A549 (cell line): ENCODE measurements around the gene TEDC1. TPM values are rescaled to one million over a fixed set of nuclear protein-coding genes. Genes with fewer than 3 reads are reported as not detected.

ENCODE experiments used
- ATAC-seq, 2 experiments: fragments of 200-7000 bp in 1 of 2; fragments of >200 bp in 1 of 2; cut with Nextera tagmentation in 1 of 2; cut with Tn5 transposase in 1 of 2; 3 replicates each; pipeline versions ENCODE4 v1.8.0 to v1.9.1; 2018 to 2020; ENCODE audit warnings: mild to moderate bottlenecking in 1 of 2, moderate library complexity in 1 of 2
- CTCF ChIA-PET: fragments of 300-600 bp; sonication (Branson Sonifier 250); formaldehyde crosslinking; extraction: SDS; loops from one replicate; lab custom pipeline; 2021; ENCODE audit warnings: antibody characterized with exemption, inconsistent platforms; lab: Yijun Ruan, JAX
- POLR2A ChIA-PET: fragments of 350-600 bp; formaldehyde crosslinking; extraction: SDS; loops from one replicate; lab custom pipeline; 2021; ENCODE audit warnings: antibody characterized with exemption, inconsistent platforms; lab: Yijun Ruan, JAX
- DNase-seq, 2 experiments: peaks; one replicate each; pipeline versions ENCODE4 v3.0.0 to v3.0.0-alpha.2; 2011 to 2016; ENCODE audit warnings: low read depth in 1 of 2, low spot score in 1 of 2
- FAIRE-seq: peaks from 2 replicates; lab custom pipeline; 2011; peaks lifted over from hg19 to GRCh38; lab: Jason Lieb, UNC
- H3K27ac ChIP-seq, 2 experiments: fragments of >200 bp; sonication (Bioruptor Twin); formaldehyde crosslinking; 3 replicates each; pipeline ENCODE4 v1.5.1; 2016 to 2017
- H3K4me1 ChIP-seq: fragments of >200 bp; sonication (Bioruptor Twin); formaldehyde crosslinking; 3 replicates; pipeline ENCODE4 v1.6.1; 2016
- H3K4me2 ChIP-seq: fragments of >200 bp; sonication (Bioruptor Twin); formaldehyde crosslinking; 3 replicates; pipeline ENCODE4 v1.6.1; 2016
- H3K4me3 ChIP-seq: fragments of >200 bp; sonication (Bioruptor Twin); formaldehyde crosslinking; 3 replicates; pipeline ENCODE4 v1.5.1; 2016
- H3K9me3 ChIP-seq: fragments of >200 bp; sonication (Bioruptor Twin); formaldehyde crosslinking; 3 replicates; pipeline ENCODE4 v1.6.1; 2016
- EHMT2 ChIP-seq: fragments of 200-600 bp; sonication (generic); IDR thresholded peaks from 2 replicates; pipeline ENCODE4 v1.6.1; 2016; ENCODE audit warnings: antibody characterized with exemption, low read depth, mild to moderate bottlenecking, moderate library complexity
- ESRRA ChIP-seq: fragments of 150-350 bp; IDR thresholded peaks from 2 replicates; pipeline ENCODE4 v1.6.1; 2014; ENCODE audit warnings: mild to moderate bottlenecking, low read length, borderline replicate concordance
- FOSB ChIP-seq: fragments of 250-450 bp; sonication (Bioruptor Pico); IDR thresholded peaks from 2 replicates; pipeline ENCODE4 v1.5.0; 2020; ENCODE audit warnings: mild to moderate bottlenecking, moderate library complexity
- GATA3 ChIP-seq: IDR thresholded peaks from 2 replicates; pipeline ENCODE4 v1.6.1; 2012; ENCODE audit warnings: borderline replicate concordance
- HOXB5 ChIP-seq: fragments of 250-450 bp; sonication (Bioruptor Pico); IDR thresholded peaks from 2 replicates; pipeline ENCODE4 v1.5.0; 2020; ENCODE audit warnings: mild to moderate bottlenecking, moderate library complexity
- JUN ChIP-seq, 2 experiments: fragments of >200 bp; sonication (Bioruptor Twin); formaldehyde crosslinking; IDR thresholded peaks; 2 replicates in 1 of 2; 3 replicates in 1 of 2; pipeline ENCODE4 v1.6.1; 2016 to 2017
- KDM5A ChIP-seq: fragments of 200-600 bp; sonication (generic); IDR thresholded peaks from 2 replicates; pipeline ENCODE4 v1.6.1; 2016; ENCODE audit warnings: antibody characterized with exemption, mild to moderate bottlenecking
- MYC ChIP-seq: IDR thresholded peaks from 2 replicates; pipeline ENCODE4 v1.6.1; 2012; ENCODE audit warnings: mild to moderate bottlenecking, inconsistent platforms, low read length, improper control_type of control experiment, borderline replicate concordance
- NR3C1 ChIP-seq: fragments of >200 bp; sonication (Bioruptor Twin); formaldehyde crosslinking; IDR thresholded peaks from 3 replicates; pipeline ENCODE4 v1.6.1; 2017
- PHF8 ChIP-seq: fragments of 200-600 bp; sonication (generic); IDR thresholded peaks from 2 replicates; pipeline ENCODE4 v1.6.1; 2016; ENCODE audit warnings: low read depth, mild to moderate bottlenecking, antibody characterized with exemption, moderate library complexity, borderline replicate concordance
- POLR2A ChIP-seq: IDR thresholded peaks from 2 replicates; pipeline ENCODE4 v1.6.1; 2012; ENCODE audit warnings: mild to moderate bottlenecking, low read length
- RCOR1 ChIP-seq: fragments of 150-350 bp; IDR thresholded peaks from 2 replicates; pipeline ENCODE4 v1.6.1; 2014; ENCODE audit warnings: antibody characterized with exemption, low read length, low read depth
- WGBS: methylation state at CpG from one replicate; pipeline ENCODE4 v1.1.6; 2017; ENCODE audit errors: missing lambda C conversion rate; 5-methylcytosine and 5-hydroxymethylcytosine counted together
- polyA plus RNA-seq, 4 experiments: library from polyadenylated mRNA; depleted of rRNA in 3 of 4; stranded (reverse); fragments of >200 nt; fragmentation: RNase III in 1 of 4; extraction: RNeasy Plus Mini Kit Qiagen cat#74134 plus additional on column Dnase treatment in 1 of 4; gene quantifications; 2 replicates in 3 of 4; 3 replicates in 1 of 4; pipeline ENCODE4 v1.2.3, GENCODE V29; 2011 to 2017
- TF ChIP-seq, protein P1 (sequence below): fragments of >200 bp; sonication (Bioruptor Twin); formaldehyde crosslinking; IDR thresholded peaks from 3 replicates; pipeline ENCODE4 v1.5.1; 2016
- TF ChIP-seq, protein P2 (sequence below): fragments of >200 bp; sonication (Bioruptor Twin); formaldehyde crosslinking; IDR thresholded peaks from 3 replicates; pipeline ENCODE4 v1.6.1; 2016
- TF ChIP-seq, protein P3 (sequence below): fragments of 250-450 bp; sonication (Bioruptor Pico); IDR thresholded peaks from 2 replicates; pipeline ENCODE4 v1.5.0; 2020; ENCODE audit warnings: low read depth, mild to moderate bottlenecking, moderate library complexity
- TF ChIP-seq, protein P4 (sequence below): fragments of 250-450 bp; sonication (Bioruptor Pico); IDR thresholded peaks from 2 replicates; pipeline ENCODE4 v1.5.0; 2021; ENCODE audit warnings: mild to moderate bottlenecking, moderate library complexity, borderline replicate concordance
- TF ChIP-seq, protein P5 (sequence below): IDR thresholded peaks from 2 replicates; pipeline ENCODE4 v1.6.1; 2012

The TEDC1 gene
- polyA plus RNA-seq, 2 of the 4 experiments (the other 2 are of a cell fraction): 12.7 to 39.6 TPM

DNA sequence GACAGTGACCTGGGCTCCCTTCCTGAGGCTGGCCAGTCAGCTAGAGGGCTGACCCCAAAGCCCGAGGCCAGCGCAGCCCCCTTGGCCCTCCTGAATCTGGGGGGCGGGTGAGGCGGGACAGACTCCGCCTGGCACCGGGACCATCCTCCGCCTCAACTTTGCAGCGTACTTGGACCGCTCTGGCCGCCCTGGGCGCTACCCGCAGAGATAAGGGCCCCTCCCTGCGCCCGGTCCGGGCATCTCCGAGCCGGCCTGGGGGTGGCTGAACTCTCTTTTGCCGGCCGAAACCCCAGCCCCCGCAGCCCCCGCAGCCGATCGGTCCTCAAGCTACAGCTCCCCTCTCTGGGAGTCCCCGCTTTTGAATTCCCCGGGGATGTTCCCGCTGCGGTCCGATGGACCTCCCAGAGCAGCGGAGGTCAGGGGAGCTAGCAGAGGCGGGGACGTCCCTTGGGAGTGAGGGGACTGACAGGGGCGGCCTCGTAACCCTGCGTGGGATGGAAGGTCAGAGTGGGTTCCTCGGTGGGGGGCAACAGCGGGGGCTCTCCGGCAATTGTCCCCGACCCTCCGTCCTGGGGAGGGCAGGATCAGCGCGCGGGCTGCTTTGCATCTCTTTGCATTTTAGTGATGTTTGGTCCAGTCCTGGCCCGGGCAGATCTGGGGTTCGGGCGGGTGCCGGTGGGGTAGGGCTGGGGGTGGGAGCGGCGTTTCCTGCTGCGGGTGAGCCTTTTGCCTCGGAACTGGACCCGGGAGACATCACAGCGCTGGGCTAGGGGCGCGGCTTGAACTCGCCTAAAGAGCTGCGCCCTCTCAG is 4.7 kb upstream of the TEDC1 start, which contains the start of gene CRIP1:
CRIP1 (plus strand) TSS at position 724 of the 811 bp plus-strand sequence. CDS start 374 bp downstream, outside the sequence.
- no peak for DNase-seq
- WGBS: 57% methylated on average over 35 of the region's 56 CpGs
- H3K4me1 ChIP-seq: peaks cover 68% of the 10 kb centered on the region
- peak within 1 kb of the TSS; percentile 59 for H3K4me3 ChIP-seq
- H3K4me2 ChIP-seq: peak within 1 kb of the TSS; percentile 92
- no peaks in the 10 kb centered on the region for H3K9me3 ChIP-seq
- no peak for ATAC-seq
- ChIA-PET POLR2A (interaction anchor here (1.4 kb wide), 1 partner anchor 42 kb away, joined by 3 read pairs; no protein-coding TSS in a partner anchor), CTCF (interaction anchor here (0.7 to 1.6 kb wide), 8 partner anchors 16 to 396 kb away, joined by 3 to 7 read pairs (median 4); no protein-coding TSS in a partner anchor)
- peak within 1 kb of the TSS; percentile 84 to 99 for H3K27ac ChIP-seq
- no peak for TF ChIP-seq GATA3
- no peak for TF ChIP-seq FOSB (CRISPR knock-in tag)
- TF ChIP-seq, protein P1, sequence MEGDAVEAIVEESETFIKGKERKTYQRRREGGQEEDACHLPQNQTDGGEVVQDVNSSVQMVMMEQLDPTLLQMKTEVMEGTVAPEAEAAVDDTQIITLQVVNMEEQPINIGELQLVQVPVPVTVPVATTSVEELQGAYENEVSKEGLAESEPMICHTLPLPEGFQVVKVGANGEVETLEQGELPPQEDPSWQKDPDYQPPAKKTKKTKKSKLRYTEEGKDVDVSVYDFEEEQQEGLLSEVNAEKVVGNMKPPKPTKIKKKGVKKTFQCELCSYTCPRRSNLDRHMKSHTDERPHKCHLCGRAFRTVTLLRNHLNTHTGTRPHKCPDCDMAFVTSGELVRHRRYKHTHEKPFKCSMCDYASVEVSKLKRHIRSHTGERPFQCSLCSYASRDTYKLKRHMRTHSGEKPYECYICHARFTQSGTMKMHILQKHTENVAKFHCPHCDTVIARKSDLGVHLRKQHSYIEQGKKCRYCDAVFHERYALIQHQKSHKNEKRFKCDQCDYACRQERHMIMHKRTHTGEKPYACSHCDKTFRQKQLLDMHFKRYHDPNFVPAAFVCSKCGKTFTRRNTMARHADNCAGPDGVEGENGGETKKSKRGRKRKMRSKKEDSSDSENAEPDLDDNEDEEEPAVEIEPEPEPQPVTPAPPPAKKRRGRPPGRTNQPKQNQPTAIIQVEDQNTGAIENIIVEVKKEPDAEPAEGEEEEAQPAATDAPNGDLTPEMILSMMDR: no peak; the same call in 2 of the 3 replicates
- TF ChIP-seq PHF8: no peak
- no peak for TF ChIP-seq RCOR1
- no peak for TF ChIP-seq NR3C1
- no peak for TF ChIP-seq KDM5A
- TF ChIP-seq HOXB5: no peak
- no peak for TF ChIP-seq EHMT2
- no peak for TF ChIP-seq MYC
- TF ChIP-seq, protein P2, sequence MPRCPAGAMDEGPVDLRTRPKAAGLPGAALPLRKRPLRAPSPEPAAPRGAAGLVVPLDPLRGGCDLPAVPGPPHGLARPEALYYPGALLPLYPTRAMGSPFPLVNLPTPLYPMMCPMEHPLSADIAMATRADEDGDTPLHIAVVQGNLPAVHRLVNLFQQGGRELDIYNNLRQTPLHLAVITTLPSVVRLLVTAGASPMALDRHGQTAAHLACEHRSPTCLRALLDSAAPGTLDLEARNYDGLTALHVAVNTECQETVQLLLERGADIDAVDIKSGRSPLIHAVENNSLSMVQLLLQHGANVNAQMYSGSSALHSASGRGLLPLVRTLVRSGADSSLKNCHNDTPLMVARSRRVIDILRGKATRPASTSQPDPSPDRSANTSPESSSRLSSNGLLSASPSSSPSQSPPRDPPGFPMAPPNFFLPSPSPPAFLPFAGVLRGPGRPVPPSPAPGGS: no peak
- TF ChIP-seq, protein P3, sequence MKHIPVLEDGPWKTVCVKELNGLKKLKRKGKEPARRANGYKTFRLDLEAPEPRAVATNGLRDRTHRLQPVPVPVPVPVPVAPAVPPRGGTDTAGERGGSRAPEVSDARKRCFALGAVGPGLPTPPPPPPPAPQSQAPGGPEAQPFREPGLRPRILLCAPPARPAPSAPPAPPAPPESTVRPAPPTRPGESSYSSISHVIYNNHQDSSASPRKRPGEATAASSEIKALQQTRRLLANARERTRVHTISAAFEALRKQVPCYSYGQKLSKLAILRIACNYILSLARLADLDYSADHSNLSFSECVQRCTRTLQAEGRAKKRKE (CRISPR knock-in tag): no peak
- no peak for TF ChIP-seq POLR2A
- TF ChIP-seq, all 56 proteins: peak for 0
- FAIRE-seq: no peak

DNA sequence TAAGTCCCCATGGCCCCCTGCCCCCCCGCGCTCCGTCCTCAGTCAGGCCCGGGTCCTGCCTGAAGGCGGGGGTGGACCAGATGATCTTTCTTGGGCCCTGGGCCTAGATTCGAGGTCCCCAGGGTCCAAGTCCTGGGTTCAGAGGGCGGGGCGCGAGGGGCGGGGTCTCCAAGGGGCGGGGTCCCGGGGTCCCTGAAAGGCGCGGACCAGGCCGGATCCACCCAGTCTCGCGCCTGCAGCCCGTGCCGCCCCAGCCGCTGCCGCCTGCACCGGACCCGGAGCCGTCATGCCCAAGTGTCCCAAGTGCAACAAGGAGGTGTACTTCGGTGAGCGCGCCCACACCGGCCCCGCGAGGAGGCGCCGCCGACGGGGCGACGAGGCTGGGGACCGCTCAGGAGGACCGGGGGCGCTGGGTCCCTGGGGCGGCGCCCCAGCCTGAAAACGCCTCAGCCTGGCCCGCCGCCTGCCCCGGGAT is 4.0 kb upstream of the TEDC1 start:
- FAIRE-seq (no peak), DNase-seq (peak in 1 of 2 experiments; percentile 78), ATAC-seq (peak in 1 of 2 experiments; percentile 3; a peak in 2 of 6 replicates)
- 0% methylated on average over 18 of the region's 45 CpGs for WGBS
- Histone ChIP-seq H3K27ac (peak overlapping the region; percentile 84 to 99), H3K4me2 (peak overlapping the region; percentile 92), H3K4me3 (peak overlapping the region; percentile 59), H3K4me1 (peaks cover 67% of the 10 kb centered on the region), H3K9me3 (no peaks in the 10 kb centered on the region)
- ChIA-PET CTCF (interaction anchor here (0.9 to 1.6 kb wide), 7 partner anchors 15 to 397 kb away, joined by 3 to 7 read pairs (median 4); no protein-coding TSS in a partner anchor), POLR2A (interaction anchor here (1.4 kb wide), 1 partner anchor 41 kb away, joined by 3 read pairs; no protein-coding TSS in a partner anchor)
- TF ChIP-seq PHF8 (0 out of 2 replicates have a peak, but pooled peaks have one; percentile 22), JUN (IDR thresholded peaks at IDR 0.05) (peak; percentile 71 to 83; a peak in 3 of 5 replicates), HOXB5 (no peak), POLR2A (peak; percentile 98), ESRRA (no peak)
- TF ChIP-seq, protein P4, sequence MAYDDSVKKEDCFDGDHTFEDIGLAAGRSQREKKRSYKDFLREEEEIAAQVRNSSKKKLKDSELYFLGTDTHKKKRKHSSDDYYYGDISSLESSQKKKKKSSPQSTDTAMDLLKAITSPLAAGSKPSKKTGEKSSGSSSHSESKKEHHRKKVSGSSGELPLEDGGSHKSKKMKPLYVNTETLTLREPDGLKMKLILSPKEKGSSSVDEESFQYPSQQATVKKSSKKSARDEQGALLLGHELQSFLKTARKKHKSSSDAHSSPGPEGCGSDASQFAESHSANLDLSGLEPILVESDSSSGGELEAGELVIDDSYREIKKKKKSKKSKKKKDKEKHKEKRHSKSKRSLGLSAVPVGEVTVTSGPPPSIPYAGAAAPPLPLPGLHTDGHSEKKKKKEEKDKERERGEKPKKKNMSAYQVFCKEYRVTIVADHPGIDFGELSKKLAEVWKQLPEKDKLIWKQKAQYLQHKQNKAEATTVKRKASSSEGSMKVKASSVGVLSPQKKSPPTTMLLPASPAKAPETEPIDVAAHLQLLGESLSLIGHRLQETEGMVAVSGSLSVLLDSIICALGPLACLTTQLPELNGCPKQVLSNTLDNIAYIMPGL (CRISPR knock-in tag): no peak
- TF ChIP-seq, protein P1: no peak
- TF ChIP-seq, protein P2: peak; percentile 92; the same call in 2 of the 3 replicates
- TF ChIP-seq, protein P5, sequence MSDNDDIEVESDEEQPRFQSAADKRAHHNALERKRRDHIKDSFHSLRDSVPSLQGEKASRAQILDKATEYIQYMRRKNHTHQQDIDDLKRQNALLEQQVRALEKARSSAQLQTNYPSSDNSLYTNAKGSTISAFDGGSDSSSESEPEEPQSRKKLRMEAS: peak; percentile 46
